ENCODE results near the gene CEMIP. TPM values are rescaled to one million over a fixed set of nuclear protein-coding genes. Genes with fewer than 3 reads are reported as not detected.

Gene CEMIP
- total and polyA plus RNA-seq, 4 experiments from 2014 or later = 0.03 to 0.23 (median 0.17) TPM; not detected in 1

GRCh38 chr15:80835336-80835735 is 56.2 kb downstream of the CEMIP start:
- ChIA-PET POLR2A (ENCODE audit: partially characterized antibody) (no interaction called here), CTCF (ENCODE audit: partially characterized antibody) (interaction anchor here (1.7 kb wide), 1 partner anchor 11 kb away, joined by 3 read pairs; no protein-coding TSS in a partner anchor)
- Histone ChIP-seq H3K4me3 (ENCODE audit: low read length in 2 of 2) (no peak overlapping the region), H3K36me3 (ENCODE audit: insufficient read depth, low read length) (no peaks in the 10 kb centered on the region), H3K4me1 (ENCODE audit: insufficient read depth, low read length) (no peaks in the 10 kb centered on the region), H3K9me3 (ENCODE audit: control insufficient read depth in 1 of 2, low read length in 2 of 2) (no peaks in the 10 kb centered on the region), H3K27ac (ENCODE audit: low read depth, low read length) (no peak overlapping the region), H3K27me3 (ENCODE audit: insufficient read depth, low read length) (no peaks in the 10 kb centered on the region)
- no peak overlapping the region for H3K4me3 Mint-ChIP-seq
- peaks cover 6 to 9% of the 10 kb centered on the region in 2 donors for H3K27me3 Mint-ChIP-seq
- H3K27ac Mint-ChIP-seq = no peak overlapping the region
- H3K4me1 Mint-ChIP-seq = no peaks in the 10 kb centered on the region
- peaks cover 0 to 1% (median 0%) of the 10 kb centered on the region in 8 donors for H3K9me3 Mint-ChIP-seq
- intact Hi-C loops (cut with micrococcal nuclease) = loop anchor here (10.0 kb wide), 1 partner anchor 51 kb away; no protein-coding TSS in a partner anchor
- no peak for DNase-seq
- H3K36me3 Mint-ChIP-seq = no peaks in the 10 kb centered on the region

- ChIA-PET CTCF (ENCODE audit: partially characterized antibody) (interaction anchor here (1.7 kb wide), 1 partner anchor 10 kb away, joined by 3 read pairs; no protein-coding TSS in a partner anchor), POLR2A (ENCODE audit: partially characterized antibody) (no interaction called here)
- Mint-ChIP-seq H3K27ac (no peak overlapping the region), H3K4me3 (no peak overlapping the region), H3K36me3 (no peaks in the 10 kb centered on the region), H3K27me3 (peaks cover 6 to 9% of the 10 kb centered on the region in 2 donors), H3K9me3 (peaks cover 0 to 1% (median 0%) of the 10 kb centered on the region in 8 donors), H3K4me1 (no peaks in the 10 kb centered on the region)
- Histone ChIP-seq H3K27ac (ENCODE audit: low read depth, low read length) (no peak overlapping the region), H3K4me3 (ENCODE audit: low read length in 2 of 2) (no peak overlapping the region), H3K9me3 (ENCODE audit: control insufficient read depth in 1 of 2, low read length in 2 of 2) (no peaks in the 10 kb centered on the region), H3K27me3 (ENCODE audit: insufficient read depth, low read length) (no peaks in the 10 kb centered on the region), H3K4me1 (ENCODE audit: insufficient read depth, low read length) (no peaks in the 10 kb centered on the region), H3K36me3 (ENCODE audit: insufficient read depth, low read length) (no peaks in the 10 kb centered on the region)
- intact Hi-C loops (cut with micrococcal nuclease) = loop anchor here (10.0 kb wide), 1 partner anchor 51 kb away; no protein-coding TSS in a partner anchor
- DNase-seq = no peak
These were observed 57.1 kb downstream of the CEMIP start for GRCh38 chr15:80836223-80836622.

GRCh38 chr15:80837006-80837405 is 57.8 kb downstream of the CEMIP start:
- Mint-ChIP-seq H3K4me3 (no peak overlapping the region), H3K27me3 (peaks cover 7 to 13% of the 10 kb centered on the region in 2 donors), H3K27ac (no peak overlapping the region), H3K4me1 (no peaks in the 10 kb centered on the region), H3K9me3 (peaks cover 0 to 1% (median 0%) of the 10 kb centered on the region in 8 donors), H3K36me3 (no peaks in the 10 kb centered on the region)
- intact Hi-C loops (cut with micrococcal nuclease) = loop anchor here (10.0 kb wide), 1 partner anchor 52 kb away; no protein-coding TSS in a partner anchor
- no peaks in the 10 kb centered on the region for H3K4me1 ChIP-seq (ENCODE audit: insufficient read depth, low read length)
- POLR2A ChIA-PET (ENCODE audit: partially characterized antibody) = no interaction called here
- no peak overlapping the region for H3K27ac ChIP-seq (ENCODE audit: low read depth, low read length)
- no peaks in the 10 kb centered on the region for H3K27me3 ChIP-seq (ENCODE audit: insufficient read depth, low read length)
- CTCF ChIA-PET (ENCODE audit: partially characterized antibody) = no interaction called here
- no peaks in the 10 kb centered on the region for H3K9me3 ChIP-seq (ENCODE audit: control insufficient read depth in 1 of 2, low read length in 2 of 2)
- no peaks in the 10 kb centered on the region for H3K36me3 ChIP-seq (ENCODE audit: insufficient read depth, low read length)
- no peak for DNase-seq
- no peak overlapping the region for H3K4me3 ChIP-seq (ENCODE audit: low read length in 2 of 2)

- no peak for DNase-seq
- Mint-ChIP-seq H3K9me3 (peaks cover 0 to 1% (median 0%) of the 10 kb centered on the region in 8 donors), H3K27me3 (peaks cover 9 to 14% of the 10 kb centered on the region in 2 donors), H3K4me3 (no peak overlapping the region), H3K4me1 (no peaks in the 10 kb centered on the region), H3K27ac (no peak overlapping the region), H3K36me3 (no peaks in the 10 kb centered on the region)
- Histone ChIP-seq H3K27me3 (ENCODE audit: insufficient read depth, low read length) (no peaks in the 10 kb centered on the region), H3K4me3 (ENCODE audit: low read length in 2 of 2) (no peak overlapping the region), H3K9me3 (ENCODE audit: control insufficient read depth in 1 of 2, low read length in 2 of 2) (no peaks in the 10 kb centered on the region), H3K36me3 (ENCODE audit: insufficient read depth, low read length) (no peaks in the 10 kb centered on the region), H3K4me1 (ENCODE audit: insufficient read depth, low read length) (no peaks in the 10 kb centered on the region), H3K27ac (ENCODE audit: low read depth, low read length) (no peak overlapping the region)
- intact Hi-C loops (cut with micrococcal nuclease) = loop anchor here (10.0 kb wide), 1 partner anchor 53 kb away; no protein-coding TSS in a partner anchor
- POLR2A ChIA-PET (ENCODE audit: partially characterized antibody) = no interaction called here
- CTCF ChIA-PET (ENCODE audit: partially characterized antibody) = no interaction called here
These were observed 58.8 kb downstream of the CEMIP start for GRCh38 chr15:80838012-80838411.

GRCh38 chr15:80838666-80839065 is 59.5 kb downstream of the CEMIP start:
- Mint-ChIP-seq H3K4me3 (no peak overlapping the region), H3K9me3 (peaks cover 0 to 1% (median 0%) of the 10 kb centered on the region in 8 donors), H3K4me1 (no peaks in the 10 kb centered on the region), H3K27ac (no peak overlapping the region), H3K36me3 (no peaks in the 10 kb centered on the region), H3K27me3 (peaks cover 9 to 19% of the 10 kb centered on the region in 2 donors)
- intact Hi-C loops (cut with micrococcal nuclease) = loop anchor here (10.0 kb wide), 1 partner anchor 54 kb away; no protein-coding TSS in a partner anchor
- Histone ChIP-seq H3K36me3 (ENCODE audit: insufficient read depth, low read length) (no peaks in the 10 kb centered on the region), H3K9me3 (ENCODE audit: control insufficient read depth in 1 of 2, low read length in 2 of 2) (no peaks in the 10 kb centered on the region), H3K27ac (ENCODE audit: low read depth, low read length) (no peak overlapping the region), H3K27me3 (ENCODE audit: insufficient read depth, low read length) (no peaks in the 10 kb centered on the region), H3K4me1 (ENCODE audit: insufficient read depth, low read length) (no peaks in the 10 kb centered on the region), H3K4me3 (ENCODE audit: low read length in 2 of 2) (no peak overlapping the region)
- ChIA-PET CTCF (ENCODE audit: partially characterized antibody) (no interaction called here), POLR2A (ENCODE audit: partially characterized antibody) (no interaction called here)
- DNase-seq = no peak

GRCh38 chr15:80839764-80840130 is 60.6 kb downstream of the CEMIP start:
- no peaks in the 10 kb centered on the region for H3K27me3 ChIP-seq (ENCODE audit: insufficient read depth, low read length)
- POLR2A ChIA-PET (ENCODE audit: partially characterized antibody) = no interaction called here
- Mint-ChIP-seq H3K9me3 (peaks cover 0 to 1% (median 0%) of the 10 kb centered on the region in 8 donors), H3K27me3 (peaks cover 9 to 19% of the 10 kb centered on the region in 2 donors), H3K4me1 (no peaks in the 10 kb centered on the region), H3K4me3 (no peak overlapping the region), H3K27ac (no peak overlapping the region), H3K36me3 (no peaks in the 10 kb centered on the region)
- no peak for DNase-seq
- H3K4me3 ChIP-seq (ENCODE audit: low read length in 2 of 2) = no peak overlapping the region
- intact Hi-C loops (cut with micrococcal nuclease) = loop anchor here (10.0 kb wide), 1 partner anchor 55 kb away; no protein-coding TSS in a partner anchor
- H3K27ac ChIP-seq (ENCODE audit: low read depth, low read length) = no peak overlapping the region
- no peaks in the 10 kb centered on the region for H3K9me3 ChIP-seq (ENCODE audit: control insufficient read depth in 1 of 2, low read length in 2 of 2)
- CTCF ChIA-PET (ENCODE audit: partially characterized antibody) = no interaction called here
- no peaks in the 10 kb centered on the region for H3K4me1 ChIP-seq (ENCODE audit: insufficient read depth, low read length)
- H3K36me3 ChIP-seq (ENCODE audit: insufficient read depth, low read length) = no peaks in the 10 kb centered on the region

GRCh38 chr15:80840182-80841130 is 61.3 kb downstream of the CEMIP start:
- no peaks in the 10 kb centered on the region for H3K9me3 ChIP-seq (ENCODE audit: control insufficient read depth in 1 of 2, low read length in 2 of 2)
- POLR2A ChIA-PET (ENCODE audit: partially characterized antibody) = no interaction called here

More at GRCh38 chr15:80840182-80841130, 61.3 kb downstream of the CEMIP start:
- no peak for DNase-seq
- H3K27ac Mint-ChIP-seq = no peak overlapping the region
- H3K4me1 ChIP-seq (ENCODE audit: insufficient read depth, low read length) = no peaks in the 10 kb centered on the region
- peaks cover 11 to 22% of the 10 kb centered on the region in 2 donors for H3K27me3 Mint-ChIP-seq
- no peak overlapping the region for H3K4me3 ChIP-seq (ENCODE audit: low read length in 2 of 2)
- H3K9me3 Mint-ChIP-seq = peaks cover 0 to 1% (median 0%) of the 10 kb centered on the region in 8 donors
- no peak overlapping the region for H3K4me3 Mint-ChIP-seq
- no peaks in the 10 kb centered on the region for H3K27me3 ChIP-seq (ENCODE audit: insufficient read depth, low read length)
- H3K27ac ChIP-seq (ENCODE audit: low read depth, low read length) = no peak overlapping the region
- CTCF ChIA-PET (ENCODE audit: partially characterized antibody) = no interaction called here
- intact Hi-C loops (cut with micrococcal nuclease) = no loop called here
- H3K36me3 Mint-ChIP-seq = no peaks in the 10 kb centered on the region
- no peaks in the 10 kb centered on the region for H3K4me1 Mint-ChIP-seq
- no peaks in the 10 kb centered on the region for H3K36me3 ChIP-seq (ENCODE audit: insufficient read depth, low read length)

All from CD4-positive, alpha-beta memory T cell (primary cell).